Prostate gland (tissue), 2 donors: Measurements from ENCODE around the gene TNK2. TPM values are rescaled to one million over a fixed set of nuclear protein-coding genes. Genes with fewer than 3 reads are reported as not detected.
A peak's percentile ranks its signal among the peaks of the same experiment; 100 is the strongest.

Experiments used
- DNase-seq: peaks from one replicate; pipeline ENCODE4 v3.0.0-alpha.2; 2019; ENCODE audit warnings: low spot score
- H3K27ac ChIP-seq, 2 donors: fragments of 200-600 bp; sonication (generic); 2 replicates each; pipeline ENCODE4 v1.5.1; 2017 to 2019
- H3K27me3 ChIP-seq: fragments of 200-600 bp; sonication (generic); replicated peaks from 2 replicates; pipeline ENCODE4 v1.5.1; 2019; ENCODE audit not compliant: insufficient read depth
- H3K36me3 ChIP-seq, 2 donors: fragments of 200-600 bp; sonication (generic); 1 replicate in 1 of 2; 2 replicates in 1 of 2; pipeline versions ENCODE4 v1.5.1 to v1.8.1; 2017 to 2019
- H3K4me1 ChIP-seq: fragments of 200-600 bp; sonication (generic); replicated peaks from 2 replicates; pipeline ENCODE4 v1.5.1; 2019
- H3K4me3 ChIP-seq, 2 donors: fragments of 200-600 bp; sonication (generic); 2 replicates each; pipeline ENCODE4 v1.5.1; 2017 to 2019
- H3K9me3 ChIP-seq: fragments of 200-600 bp; sonication (generic); 2 replicates; pipeline ENCODE4 v1.5.1; 2017
- POLR2A ChIP-seq: fragments of 450-650 bp; IDR thresholded peaks from one replicate; pipeline ENCODE4 v1.6.1; 2016; ENCODE audit warnings: antibody characterized with exemption, mild to moderate bottlenecking
- POLR2AphosphoS5 ChIP-seq: sonication (generic); formaldehyde crosslinking; IDR thresholded peaks from one replicate; pipeline ENCODE4 v1.6.1; 2017; ENCODE audit warnings: antibody characterized with exemption
- WGBS: methylation state at CpG from one replicate; pipeline ENCODE4 v1.1.5; 2018; 5-methylcytosine and 5-hydroxymethylcytosine counted together
- intact Hi-C: fragments of 100-400 bp; cut with DNase I; formaldehyde crosslinking; loops from one replicate; pipeline ENCODE4 v1.14.2; 2022
- total RNA-seq, 2 donors: library from RNA; depleted of rRNA; stranded (reverse); fragments of >200 nt; gene quantifications; one replicate each; pipeline ENCODE4 v1.1.0, GENCODE V29; 2016
- TF ChIP-seq, protein P1 (sequence below), 4 experiments: fragments of 200-600 bp in 2 of 4; fragments of 450-650 bp in 2 of 4; sonication (generic) in 2 of 4; IDR thresholded peaks; 1 replicate in 3 of 4; 2 replicates in 1 of 4; pipeline ENCODE4 v1.5.1; 2016 to 2019; ENCODE audit warnings: antibody characterized with exemption in 4 of 4, mild to moderate bottlenecking in 2 of 4, moderate library complexity in 2 of 4

Gene TNK2
- total RNA-seq, 2 donors from 2014 or later: 34.9 to 100 TPM

DNA sequence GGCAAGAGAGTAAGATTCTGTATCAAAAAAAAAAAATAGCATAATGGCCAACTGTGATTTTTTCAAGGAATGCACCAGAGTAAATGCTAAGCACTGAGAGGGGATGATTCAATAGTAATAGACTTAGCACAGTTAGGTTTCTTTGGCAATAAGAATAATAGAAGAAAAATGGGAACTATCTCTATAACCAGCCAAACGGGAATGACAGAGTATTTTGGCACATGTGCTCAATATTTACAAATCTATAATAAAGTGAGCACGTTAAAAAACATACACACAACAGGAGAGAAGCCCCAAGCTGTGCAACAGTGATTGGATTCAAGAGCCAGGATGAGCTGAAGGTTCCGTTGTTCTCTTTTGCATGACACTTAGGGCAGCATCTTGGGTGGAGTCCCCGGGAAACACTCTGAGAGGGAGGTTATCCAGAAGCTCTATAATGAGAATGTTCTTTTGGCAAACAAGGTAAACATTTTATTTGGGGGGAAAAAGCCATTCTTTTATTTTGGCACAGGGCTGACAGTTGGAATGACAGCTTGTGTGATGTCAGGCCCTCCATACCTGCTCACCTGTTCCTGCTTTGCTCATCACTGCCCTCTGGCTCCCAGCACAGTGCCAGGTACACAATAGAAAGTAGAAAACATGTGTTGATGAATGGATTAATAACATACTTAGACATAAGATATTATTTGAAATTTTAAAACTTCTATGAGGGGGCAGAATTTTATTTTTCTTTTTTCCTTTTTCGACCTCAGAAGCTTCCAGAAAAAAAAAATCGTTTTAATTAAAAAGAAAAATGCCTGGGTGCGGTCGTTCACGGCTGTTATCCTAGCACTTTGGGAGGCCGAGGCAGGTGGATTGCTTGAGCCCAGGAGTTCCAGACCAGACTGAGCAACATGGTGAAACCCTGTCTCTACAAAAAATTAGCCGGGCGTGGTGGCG is 52.6 kb downstream of the TNK2 start:
- H3K27me3 ChIP-seq: no peaks in the 10 kb centered on the region
- no peak overlapping the region for H3K4me3 ChIP-seq
- intact Hi-C loops: no loop called here
- peaks cover 12% of the 10 kb centered on the region for H3K4me1 ChIP-seq
- WGBS: 74% methylated on average over 13 of the region's 13 CpGs
- no peak for DNase-seq
- H3K9me3 ChIP-seq: no peaks in the 10 kb centered on the region
- H3K27ac ChIP-seq: peak overlapping the region; percentile 31 to 77
- H3K36me3 ChIP-seq: no peaks in the 10 kb centered on the region
- TF ChIP-seq POLR2AphosphoS5 (peak; percentile 39), POLR2A (no peak)
- TF ChIP-seq, protein P1, sequence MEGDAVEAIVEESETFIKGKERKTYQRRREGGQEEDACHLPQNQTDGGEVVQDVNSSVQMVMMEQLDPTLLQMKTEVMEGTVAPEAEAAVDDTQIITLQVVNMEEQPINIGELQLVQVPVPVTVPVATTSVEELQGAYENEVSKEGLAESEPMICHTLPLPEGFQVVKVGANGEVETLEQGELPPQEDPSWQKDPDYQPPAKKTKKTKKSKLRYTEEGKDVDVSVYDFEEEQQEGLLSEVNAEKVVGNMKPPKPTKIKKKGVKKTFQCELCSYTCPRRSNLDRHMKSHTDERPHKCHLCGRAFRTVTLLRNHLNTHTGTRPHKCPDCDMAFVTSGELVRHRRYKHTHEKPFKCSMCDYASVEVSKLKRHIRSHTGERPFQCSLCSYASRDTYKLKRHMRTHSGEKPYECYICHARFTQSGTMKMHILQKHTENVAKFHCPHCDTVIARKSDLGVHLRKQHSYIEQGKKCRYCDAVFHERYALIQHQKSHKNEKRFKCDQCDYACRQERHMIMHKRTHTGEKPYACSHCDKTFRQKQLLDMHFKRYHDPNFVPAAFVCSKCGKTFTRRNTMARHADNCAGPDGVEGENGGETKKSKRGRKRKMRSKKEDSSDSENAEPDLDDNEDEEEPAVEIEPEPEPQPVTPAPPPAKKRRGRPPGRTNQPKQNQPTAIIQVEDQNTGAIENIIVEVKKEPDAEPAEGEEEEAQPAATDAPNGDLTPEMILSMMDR (IDR thresholded peaks at IDR 0.05): peak in 3 of 4 experiments; percentile 22 to 53 (median 51)

DNA sequence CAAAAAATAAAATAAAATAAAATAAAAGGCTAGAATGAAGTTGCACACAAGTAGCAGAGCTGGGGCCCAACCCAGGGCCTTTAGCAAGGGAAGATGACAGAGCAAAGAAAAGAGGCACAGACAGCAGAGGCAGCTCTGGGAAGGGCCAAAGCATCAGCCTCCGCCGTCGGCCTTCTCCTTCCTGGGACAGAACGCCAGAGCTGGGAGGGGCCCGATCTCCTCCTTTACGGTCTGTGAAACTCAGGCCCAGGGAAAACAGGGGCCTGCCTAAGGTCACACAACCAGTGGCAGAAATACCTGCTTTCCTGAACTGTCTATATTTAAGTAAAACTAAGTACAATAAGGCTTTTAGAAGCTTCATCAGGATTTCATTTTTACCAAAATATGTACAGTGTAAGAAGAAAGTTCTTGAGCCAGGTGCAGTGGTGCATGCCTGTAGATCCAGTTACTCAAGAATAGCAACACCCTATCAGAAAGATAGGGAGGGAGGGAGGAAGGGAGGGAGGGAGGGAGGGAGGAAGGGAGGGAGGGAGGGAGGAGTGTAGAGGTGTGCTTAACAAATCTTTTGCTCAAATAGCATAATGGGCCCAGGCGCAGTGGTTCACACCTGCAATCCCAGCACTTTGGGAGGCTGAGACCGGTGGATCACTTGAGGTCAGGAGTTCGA is 53.6 kb downstream of the TNK2 start:
- H3K4me3 ChIP-seq: no peak overlapping the region
- peaks cover 12% of the 10 kb centered on the region for H3K4me1 ChIP-seq
- WGBS: 63% methylated on average over 9 of the region's 9 CpGs
- no peaks in the 10 kb centered on the region for H3K36me3 ChIP-seq
- intact Hi-C loops: no loop called here
- no peaks in the 10 kb centered on the region for H3K9me3 ChIP-seq
- TF ChIP-seq, protein P1 (IDR thresholded peaks at IDR 0.05): no peak
- no peak for TF ChIP-seq POLR2A
- TF ChIP-seq POLR2AphosphoS5: peak; percentile 44
- no peaks in the 10 kb centered on the region for H3K27me3 ChIP-seq
- H3K27ac ChIP-seq: peak overlapping the region; percentile 75 to 77
- DNase-seq: no peak

DNA sequence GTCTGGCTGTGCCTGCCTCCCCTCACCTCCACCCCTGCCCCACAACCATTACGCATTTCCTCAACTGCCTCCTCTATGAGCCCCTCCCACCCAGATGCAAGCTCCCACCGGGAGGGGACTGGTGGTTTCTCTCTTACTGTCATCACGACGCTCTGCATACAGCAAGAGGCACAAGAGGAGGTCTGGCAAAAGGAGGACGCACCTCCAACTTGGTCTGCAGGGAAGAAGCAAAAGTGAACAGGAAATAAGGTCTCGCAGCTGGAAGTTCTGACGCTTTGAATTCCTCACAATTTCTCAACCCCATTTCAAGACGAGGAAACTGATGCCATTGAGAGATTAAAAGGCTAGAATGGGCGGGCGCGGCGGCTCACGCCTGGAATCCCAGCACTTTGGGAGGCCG is 54.4 kb downstream of the TNK2 start:
- intact Hi-C loops: no loop called here
- Histone ChIP-seq H3K36me3 (no peaks in the 10 kb centered on the region), H3K4me1 (peaks cover 10% of the 10 kb centered on the region), H3K27me3 (no peaks in the 10 kb centered on the region), H3K4me3 (no peak overlapping the region), H3K27ac (peak overlapping the region; percentile 75 to 77), H3K9me3 (no peaks in the 10 kb centered on the region)
- DNase-seq: no peak
- TF ChIP-seq POLR2A (no peak), POLR2AphosphoS5 (no peak)
- TF ChIP-seq, protein P1 (IDR thresholded peaks at IDR 0.05): no peak
- 85% methylated on average over 14 of the region's 14 CpGs for WGBS

DNA sequence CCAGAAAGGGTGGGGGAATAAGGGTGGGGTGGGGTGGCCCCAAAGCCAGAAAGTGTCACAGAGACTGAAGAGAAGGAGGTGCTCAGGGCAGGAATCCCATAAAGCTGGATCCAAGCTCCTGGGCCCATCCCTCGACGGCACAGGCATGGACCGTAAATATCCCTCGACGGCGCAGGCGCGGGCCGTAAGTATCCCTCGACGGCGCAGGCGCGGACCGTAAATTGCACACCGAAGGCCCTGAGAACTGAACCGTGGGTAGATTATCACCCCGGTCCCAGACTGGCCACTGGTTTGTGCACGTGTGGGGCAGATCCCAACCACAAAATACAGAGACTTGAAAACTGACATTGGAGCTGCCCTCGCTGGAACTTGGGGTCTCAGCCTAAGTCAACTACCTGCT is 55.3 kb downstream of the TNK2 start:
- intact Hi-C loops: no loop called here
- peak overlapping the region; percentile 28 to 77 for H3K27ac ChIP-seq
- WGBS: 86% methylated on average over 20 of the region's 20 CpGs
- TF ChIP-seq POLR2AphosphoS5: no peak
- no peak for TF ChIP-seq POLR2A
- TF ChIP-seq, protein P1 (IDR thresholded peaks at IDR 0.05): no peak
- H3K4me3 ChIP-seq: no peak overlapping the region
- DNase-seq: no peak
- no peaks in the 10 kb centered on the region for H3K9me3 ChIP-seq
- no peaks in the 10 kb centered on the region for H3K27me3 ChIP-seq
- H3K4me1 ChIP-seq: peaks cover 10% of the 10 kb centered on the region
- no peaks in the 10 kb centered on the region for H3K36me3 ChIP-seq
